RPMI8226 (cell line): ENCODE results near the gene MYH9.

Experiments used
- DNase-seq: peaks from one replicate; pipeline ENCODE4 v3.0.0-alpha.2; 2015

Gene MYH9

DNA sequence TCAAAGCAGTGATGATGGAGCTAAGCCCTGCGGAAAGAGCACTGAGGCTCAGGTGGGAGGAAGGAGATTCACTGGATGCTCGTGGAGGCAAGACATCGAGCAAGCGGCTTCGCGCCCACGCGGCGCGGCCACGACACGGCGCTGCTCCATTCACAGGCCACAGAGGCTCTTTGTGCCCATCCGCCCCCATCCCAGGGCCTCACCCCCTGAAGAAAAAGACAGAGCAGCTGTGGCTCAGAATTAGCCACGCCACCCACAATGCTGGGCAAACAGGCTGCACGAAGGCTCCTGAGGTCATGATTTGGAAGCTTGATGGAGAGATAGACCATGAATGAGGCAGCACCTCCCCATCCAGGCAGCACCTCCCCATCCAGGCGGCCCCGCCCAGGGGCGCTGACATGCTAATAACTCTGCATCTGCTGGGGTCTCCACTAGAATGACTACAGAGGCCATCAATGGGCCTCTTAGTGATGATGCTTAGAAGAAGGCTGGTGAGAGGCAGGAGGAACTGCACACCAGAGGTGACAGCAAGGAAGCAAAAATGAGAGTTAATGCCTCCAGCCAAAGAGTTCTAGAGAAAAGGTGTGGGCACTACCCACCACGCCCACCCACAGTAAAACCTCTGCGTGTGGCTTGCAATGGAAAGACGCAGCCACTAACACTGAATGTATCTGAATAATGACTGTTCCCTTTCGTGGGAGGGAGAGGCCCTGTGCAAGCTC lies 43.5 kb downstream of the MYH9 start:
- no peak for DNase-seq

- DNase-seq = no peak
Observed at GRCh38 chr22:36343720-36344105, 44.1 kb downstream of the MYH9 start.

DNA sequence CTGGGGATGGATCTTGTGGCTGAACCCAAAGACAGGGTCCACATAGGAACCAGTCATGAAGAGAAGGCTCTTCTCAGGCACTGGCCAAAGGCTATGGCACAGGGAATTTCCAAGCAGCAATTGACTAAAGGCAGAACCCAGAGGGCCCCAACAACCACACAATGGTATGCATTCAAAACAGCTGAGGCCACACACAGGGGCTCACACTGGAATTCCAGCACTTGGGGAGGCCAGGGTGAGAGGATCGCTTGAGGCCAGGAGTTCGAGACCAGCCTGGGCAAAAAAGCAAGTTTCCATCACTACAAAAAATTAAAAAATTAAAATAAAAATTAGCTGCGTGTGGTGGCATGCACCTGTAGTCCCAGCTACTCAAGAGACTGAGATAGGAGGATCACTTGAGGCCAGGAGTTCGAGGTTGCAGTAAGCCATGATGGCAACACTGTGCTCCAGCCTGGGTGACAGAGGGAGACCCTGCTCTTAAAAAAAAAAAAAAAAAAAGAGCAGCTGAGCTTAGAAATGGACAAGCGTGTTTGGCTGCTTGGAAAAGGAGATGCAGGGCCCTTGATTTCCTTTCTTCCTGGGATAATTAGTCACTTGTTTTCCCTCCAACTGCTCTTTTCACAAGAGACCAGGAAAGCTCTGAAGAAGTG lies 44.6 kb downstream of the MYH9 start:
- DNase-seq = no peak

DNA sequence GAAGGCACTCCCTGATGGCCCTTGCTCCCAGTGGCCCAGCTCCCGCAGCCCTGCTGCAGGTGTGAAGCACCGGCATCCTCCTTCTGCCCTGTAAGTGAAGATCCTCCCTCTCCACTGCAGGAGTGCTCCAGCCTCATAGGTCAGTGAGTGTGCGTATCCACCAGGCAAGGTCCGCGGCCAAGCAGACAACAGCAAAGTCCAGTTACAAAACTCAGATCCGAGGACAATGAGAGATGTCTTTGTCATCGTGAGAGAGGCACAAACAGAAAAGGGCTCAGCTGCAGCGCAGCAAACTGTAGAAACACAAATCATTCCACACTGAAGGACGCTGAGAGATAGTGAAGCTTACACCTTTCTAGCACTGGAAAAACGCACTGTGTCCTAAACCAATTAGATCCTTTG lies 46.1 kb downstream of the MYH9 start:
- no peak for DNase-seq

DNA sequence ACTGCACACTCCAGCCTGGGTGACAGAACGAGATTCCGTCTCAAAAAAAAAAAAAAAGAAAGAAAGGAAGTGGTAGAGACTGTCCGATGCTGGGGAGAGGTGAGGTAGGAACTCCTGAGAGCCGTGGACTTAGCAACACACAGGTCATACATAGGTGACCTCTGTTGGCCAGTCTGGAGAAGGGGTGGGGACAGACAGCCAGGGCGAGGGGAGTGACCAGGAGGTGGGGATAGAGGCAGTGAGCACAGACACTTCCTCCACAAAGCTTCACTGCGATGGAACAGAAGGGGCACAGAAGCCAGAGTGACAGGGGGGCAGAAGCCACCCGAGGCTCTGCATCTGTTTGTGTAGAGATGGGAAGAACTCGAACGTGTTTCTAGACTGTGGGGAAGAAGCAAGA lies 47.1 kb downstream of the MYH9 start:
- DNase-seq = no peak

DNA sequence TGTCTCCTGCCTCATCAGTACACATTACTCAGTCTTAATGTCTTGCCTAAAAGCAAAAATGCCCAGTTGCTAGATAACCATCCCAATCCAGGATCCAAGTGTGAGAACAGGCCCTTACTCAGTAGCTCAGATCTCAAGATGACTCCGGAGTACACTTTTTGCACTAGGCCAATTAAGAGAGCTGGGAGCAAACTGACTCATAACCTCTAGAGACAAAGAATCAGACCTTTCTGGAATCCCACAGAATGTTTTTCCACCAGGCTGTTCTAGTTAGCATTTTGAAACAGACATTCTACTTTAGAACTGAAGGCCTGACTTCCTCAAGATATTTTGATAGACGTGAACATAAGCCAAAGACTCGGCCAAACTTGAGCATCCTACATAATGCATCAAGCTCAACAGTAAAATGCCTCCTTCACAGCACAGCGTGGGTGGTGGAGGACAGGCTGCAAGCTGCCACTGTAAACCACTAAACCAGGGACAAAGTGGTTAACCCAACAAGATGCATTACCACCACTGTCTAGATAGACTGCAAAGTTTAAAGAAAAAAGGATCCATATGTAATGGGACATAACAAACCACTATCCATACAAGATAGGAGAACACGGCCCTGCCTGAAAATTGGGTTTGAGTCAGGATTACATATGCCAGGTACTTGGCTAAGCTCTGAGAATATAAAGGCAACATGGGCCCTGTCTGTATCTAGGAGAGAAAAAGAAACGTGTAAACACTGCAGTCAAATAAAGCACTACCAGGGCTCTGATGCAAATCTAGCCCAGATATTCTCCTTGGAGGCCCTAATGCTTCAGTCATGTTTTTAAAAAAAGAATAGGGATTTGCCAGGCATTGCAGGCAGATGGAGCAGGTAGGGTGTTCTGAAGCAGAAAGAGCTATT lies 48.3 kb downstream of the MYH9 start:
- no peak for DNase-seq

DNA sequence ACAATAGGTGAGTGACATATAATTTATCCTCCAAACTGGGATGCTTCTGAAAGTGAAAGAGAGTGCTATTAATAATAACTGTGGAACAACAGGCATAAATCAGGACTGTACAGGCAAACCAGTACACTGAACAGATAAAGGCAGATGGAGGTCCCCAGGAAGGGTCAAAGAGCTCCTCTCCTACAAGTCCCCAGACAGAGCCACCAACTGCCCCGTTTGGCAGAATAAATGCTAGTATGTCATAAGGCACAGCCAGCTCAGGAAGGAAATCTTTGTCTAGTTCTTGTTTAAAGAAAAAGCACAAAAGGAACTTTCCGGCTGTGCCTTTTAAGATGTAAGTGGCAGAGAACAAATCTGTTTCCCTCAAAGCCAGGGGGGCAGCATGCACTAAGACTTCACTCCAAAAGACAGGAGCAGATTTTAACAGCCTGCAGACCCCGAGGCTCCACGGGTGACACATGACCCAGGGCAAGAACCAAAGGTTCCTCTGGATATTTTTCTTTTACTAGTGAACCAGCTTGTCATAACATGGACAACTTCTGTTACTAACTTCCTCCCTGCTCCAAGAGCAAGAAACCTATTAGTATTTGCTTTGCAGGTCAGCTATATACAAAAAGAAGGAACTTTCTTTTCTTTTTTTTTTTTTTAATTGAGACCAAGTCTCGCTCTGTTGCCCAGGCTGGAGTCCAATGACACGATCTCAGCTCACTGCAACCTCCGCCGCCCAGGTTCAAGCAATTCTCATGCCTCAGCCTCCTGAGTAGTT lies 50.2 kb downstream of the MYH9 start:
- DNase-seq = no peak

DNA sequence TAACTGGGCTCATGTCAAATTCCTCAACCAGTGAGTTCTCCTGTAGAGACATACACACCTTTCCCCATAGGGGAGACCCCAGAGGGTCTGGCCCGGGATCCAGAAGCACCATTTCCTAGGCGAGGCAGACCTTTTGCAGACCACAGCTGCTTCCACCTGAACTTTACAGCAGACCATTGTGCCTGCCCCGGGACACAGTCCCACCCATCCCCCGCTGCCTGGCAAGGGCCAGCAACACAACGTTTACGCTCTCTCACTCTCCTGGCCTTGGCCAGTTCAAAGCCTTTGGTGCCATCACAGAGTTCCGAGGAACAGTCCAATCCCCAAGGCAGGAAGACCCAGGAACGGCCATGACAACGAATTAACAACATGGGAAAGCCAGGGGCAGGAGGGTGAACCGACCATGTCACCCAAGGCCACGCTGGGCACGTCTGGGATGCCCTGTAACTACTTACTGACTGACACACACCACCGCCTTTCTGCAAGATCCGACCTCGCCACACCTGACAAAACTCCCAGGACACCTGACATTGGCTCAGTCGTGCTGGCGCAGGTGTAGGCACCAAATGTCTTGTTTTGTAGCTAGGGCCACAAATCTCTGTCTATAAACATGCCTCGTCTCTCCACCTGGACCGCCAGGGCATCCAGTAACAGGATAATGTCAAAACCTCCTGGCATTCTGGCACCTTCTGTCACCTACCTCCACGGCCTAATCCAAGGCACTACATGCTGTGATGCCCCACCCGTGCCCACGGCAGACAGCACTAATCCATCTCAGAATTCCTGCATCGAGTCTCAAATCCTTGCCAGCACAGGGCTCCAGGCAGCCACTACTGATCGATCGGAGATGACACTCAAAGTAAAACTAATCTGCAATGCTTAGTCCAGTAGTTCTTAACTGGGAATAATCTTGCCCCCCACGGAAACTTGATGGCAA lies 51.3 kb downstream of the MYH9 start:
- no peak for DNase-seq

DNA sequence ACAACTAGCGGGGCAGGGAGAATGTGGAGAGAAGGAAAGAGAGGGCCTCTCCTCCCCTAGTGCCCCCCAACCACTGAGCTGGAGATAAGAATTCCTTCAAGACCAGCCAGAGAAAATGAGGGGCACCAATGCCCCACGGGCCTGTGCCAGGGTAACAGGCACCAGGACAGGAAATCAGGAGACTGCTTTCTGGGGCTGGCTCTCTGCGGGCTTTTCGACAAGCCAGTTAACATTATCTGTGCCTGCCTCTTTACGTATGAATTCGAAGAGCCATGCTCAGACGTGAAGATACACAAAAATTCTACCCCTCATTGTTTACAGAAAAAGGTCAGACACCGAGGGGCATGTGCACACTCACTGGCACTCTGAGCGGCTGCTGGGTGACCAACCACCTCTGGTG lies 52.1 kb downstream of the MYH9 start:
- no peak for DNase-seq

- no peak for DNase-seq
Observed at GRCh38 chr22:36334821-36335603, 52.8 kb downstream of the MYH9 start.

GRCh38 chr22:36334081-36334820 lies 53.5 kb downstream of the MYH9 start:
- DNase-seq = no peak

DNA sequence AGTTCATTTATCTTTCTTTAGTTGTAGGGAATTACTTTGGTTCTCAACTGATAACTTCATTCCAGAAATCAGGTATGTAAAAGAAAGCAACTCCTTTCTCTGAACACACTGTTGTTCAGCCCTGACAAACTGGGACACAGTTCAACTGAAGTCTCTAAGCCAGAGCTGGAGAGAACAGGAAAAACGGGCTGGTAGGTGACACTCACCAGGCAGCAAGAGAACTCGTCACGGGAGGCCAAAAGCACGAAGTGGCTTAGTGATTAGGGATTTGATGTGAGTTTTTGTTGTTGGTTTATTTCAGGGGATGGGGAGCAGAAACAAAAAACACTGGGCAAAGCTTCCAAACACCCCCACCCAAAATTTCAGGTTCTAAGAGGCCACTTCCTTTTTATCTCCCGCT lies 54.1 kb downstream of the MYH9 start:
- DNase-seq = no peak

GRCh38 chr22:36332623-36333332 lies 55.0 kb downstream of the MYH9 start:
- peak; percentile 92 for DNase-seq

DNA sequence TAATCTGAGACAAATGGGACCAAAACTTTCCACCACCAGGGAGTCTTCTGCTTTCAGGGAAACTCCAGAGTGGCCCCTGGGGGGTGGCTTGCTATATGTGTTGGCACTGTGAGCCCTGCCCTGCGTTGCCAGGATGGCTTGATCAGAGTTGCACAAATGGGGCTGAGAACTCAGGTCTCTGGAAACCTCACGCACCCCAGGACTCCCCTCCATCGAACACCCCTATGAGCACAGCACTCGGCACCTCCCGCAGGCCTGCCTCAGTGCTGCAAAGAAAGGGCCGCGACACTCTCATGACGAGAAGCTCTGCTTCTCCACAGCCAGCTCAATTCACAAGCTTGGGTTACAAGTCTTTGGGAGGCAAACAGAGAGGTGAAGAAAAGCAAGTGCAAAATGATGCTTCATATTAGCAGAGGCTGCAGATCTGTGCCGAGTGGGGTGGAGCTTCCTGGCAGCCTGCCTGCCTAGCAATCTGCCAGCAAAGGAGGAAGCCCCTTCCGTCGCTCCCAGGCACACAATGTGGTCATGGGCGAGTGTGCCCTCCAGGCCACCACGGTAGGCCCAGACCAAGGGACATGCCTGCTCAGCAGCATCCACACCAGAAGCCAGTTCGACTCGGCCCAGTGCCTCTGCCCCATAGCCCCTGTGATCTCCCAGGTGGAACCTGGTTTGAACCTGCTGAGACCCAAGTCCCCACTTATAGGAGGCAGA lies 55.7 kb downstream of the MYH9 start:
- DNase-seq = peak; percentile 91

DNA sequence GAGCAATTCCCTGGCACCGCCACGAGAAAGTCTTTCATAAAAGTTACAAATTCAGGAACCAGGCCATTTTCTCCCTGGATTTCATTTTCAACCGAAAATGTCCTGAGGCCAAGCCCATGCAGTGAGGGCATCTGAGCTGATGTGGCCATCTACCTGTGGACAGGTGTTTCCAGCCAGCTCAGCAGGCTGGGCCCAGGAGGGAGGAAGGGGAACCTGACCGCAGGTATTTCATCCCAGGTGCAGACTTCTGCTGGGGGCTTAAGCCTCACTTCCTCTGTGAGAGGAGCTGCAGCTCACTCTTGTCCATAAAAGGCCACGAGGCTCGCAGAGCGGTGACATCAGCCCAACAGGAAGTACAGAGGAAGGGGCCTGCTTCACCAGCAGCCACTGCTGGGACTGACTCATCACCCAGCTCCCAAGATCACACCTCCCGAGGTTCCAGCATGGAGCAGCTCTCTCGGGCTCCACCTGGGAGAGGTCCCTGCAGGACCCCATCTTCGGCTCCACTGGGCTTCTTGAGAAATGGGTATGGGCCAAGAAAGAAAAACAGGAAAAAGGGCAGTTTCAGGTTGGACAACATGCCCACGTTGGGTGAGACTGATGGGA lies 56.4 kb downstream of the MYH9 start:
- DNase-seq = peak; percentile 94

GRCh38 chr22:36330655-36331305 lies 57.0 kb downstream of the MYH9 start:
- no peak for DNase-seq

GRCh38 chr22:36330127-36330526 lies 57.6 kb downstream of the MYH9 start:
- DNase-seq = no peak
